Epithelial cell of esophagus (primary cell): Measurements from ENCODE around the gene CPSF4L.

ENCODE experiments used
- DNase-seq: peaks from one replicate; pipeline ENCODE4 v3.0.0; 2010; ENCODE audit warnings: low read depth
- H3K4me3 ChIP-seq: 2 replicates; pipeline ENCODE4 v1.5.1; 2011; ENCODE audit warnings: mild to moderate bottlenecking, low read length, control low read depth
- TF ChIP-seq, protein P1 (sequence below): IDR thresholded peaks from 2 replicates; pipeline ENCODE4 v1.5.1; 2011; ENCODE audit warnings: low read depth, mild to moderate bottlenecking, low read length, control low read depth, inconsistent platforms; ENCODE audit not compliant: insufficient read depth; ENCODE audit errors: missing control alignments

CPSF4L gene

DNA sequence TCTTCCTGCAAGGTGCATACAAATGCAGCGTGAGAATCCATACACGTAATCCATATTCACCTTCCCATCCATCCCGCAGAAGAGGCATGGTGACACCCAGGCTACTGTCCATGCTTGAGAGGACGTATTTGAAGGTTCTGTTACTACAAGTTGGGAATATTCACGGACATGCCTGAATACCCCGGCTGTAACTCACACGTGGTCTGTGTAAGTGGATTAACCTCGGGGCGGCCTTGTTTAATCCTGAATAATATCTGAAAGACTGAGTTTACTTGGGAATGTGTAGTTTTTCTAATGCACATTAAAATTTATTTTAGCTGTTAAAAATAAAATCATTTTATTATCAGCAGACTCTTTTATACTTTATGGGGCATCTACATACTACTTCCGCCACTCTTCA lies 13.1 kb downstream of the CPSF4L start:
- TF ChIP-seq, protein P1, sequence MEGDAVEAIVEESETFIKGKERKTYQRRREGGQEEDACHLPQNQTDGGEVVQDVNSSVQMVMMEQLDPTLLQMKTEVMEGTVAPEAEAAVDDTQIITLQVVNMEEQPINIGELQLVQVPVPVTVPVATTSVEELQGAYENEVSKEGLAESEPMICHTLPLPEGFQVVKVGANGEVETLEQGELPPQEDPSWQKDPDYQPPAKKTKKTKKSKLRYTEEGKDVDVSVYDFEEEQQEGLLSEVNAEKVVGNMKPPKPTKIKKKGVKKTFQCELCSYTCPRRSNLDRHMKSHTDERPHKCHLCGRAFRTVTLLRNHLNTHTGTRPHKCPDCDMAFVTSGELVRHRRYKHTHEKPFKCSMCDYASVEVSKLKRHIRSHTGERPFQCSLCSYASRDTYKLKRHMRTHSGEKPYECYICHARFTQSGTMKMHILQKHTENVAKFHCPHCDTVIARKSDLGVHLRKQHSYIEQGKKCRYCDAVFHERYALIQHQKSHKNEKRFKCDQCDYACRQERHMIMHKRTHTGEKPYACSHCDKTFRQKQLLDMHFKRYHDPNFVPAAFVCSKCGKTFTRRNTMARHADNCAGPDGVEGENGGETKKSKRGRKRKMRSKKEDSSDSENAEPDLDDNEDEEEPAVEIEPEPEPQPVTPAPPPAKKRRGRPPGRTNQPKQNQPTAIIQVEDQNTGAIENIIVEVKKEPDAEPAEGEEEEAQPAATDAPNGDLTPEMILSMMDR: no peak
- DNase-seq: no peak
- H3K4me3 ChIP-seq: no peak overlapping the region

GRCh38 chr17:73247726-73248125 lies 14.0 kb downstream of the CPSF4L start:
- H3K4me3 ChIP-seq: no peak overlapping the region
- TF ChIP-seq, protein P1: peak; percentile 31
- DNase-seq: peak; percentile 26

- TF ChIP-seq, protein P1: no peak
- DNase-seq: no peak
- no peak overlapping the region for H3K4me3 ChIP-seq
Observed at GRCh38 chr17:73240561-73240960, 21.1 kb downstream of the CPSF4L start.

DNA sequence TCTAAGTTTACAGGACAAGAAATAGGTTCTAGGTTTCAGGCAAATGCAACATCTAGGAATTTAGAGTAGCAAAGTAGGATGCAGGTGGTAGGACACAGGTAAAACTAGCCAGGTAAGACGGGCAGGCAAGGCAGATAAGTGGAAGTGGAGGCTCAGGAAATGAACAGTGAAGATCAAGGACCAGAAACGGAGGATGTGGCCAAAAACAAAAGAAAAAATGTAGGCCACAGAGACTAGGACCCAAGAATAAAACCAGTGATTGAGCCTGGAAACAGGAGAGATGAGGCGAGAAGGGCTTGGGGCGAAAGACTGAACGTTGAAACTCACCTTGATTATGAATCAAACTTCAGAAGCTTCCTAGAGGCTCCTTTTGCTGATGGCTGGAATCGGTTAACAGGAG lies 24.0 kb downstream of the CPSF4L start:
- TF ChIP-seq, protein P1: no peak
- H3K4me3 ChIP-seq: no peak overlapping the region
- no peak for DNase-seq

DNA sequence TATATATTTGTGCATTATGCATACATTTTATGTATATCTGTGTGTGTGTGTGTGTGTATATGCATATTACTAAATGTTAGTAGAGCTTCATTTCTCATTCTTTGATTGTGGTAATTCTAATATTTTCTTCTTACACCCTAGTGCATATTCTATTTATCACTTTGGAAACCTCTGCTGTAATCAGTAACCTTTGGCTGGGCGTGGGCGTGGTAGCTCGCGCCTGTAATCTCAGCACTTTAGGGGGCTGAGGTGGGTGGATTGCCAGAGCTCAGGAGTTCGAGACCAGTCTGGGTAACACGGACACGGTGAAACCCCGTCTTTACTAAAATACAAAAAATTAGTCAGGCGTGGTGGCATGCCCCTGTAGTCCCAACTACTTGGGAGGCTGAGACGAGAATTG lies 26.9 kb downstream of the CPSF4L start:
- TF ChIP-seq, protein P1: no peak
- no peak overlapping the region for H3K4me3 ChIP-seq
- DNase-seq: no peak

DNA sequence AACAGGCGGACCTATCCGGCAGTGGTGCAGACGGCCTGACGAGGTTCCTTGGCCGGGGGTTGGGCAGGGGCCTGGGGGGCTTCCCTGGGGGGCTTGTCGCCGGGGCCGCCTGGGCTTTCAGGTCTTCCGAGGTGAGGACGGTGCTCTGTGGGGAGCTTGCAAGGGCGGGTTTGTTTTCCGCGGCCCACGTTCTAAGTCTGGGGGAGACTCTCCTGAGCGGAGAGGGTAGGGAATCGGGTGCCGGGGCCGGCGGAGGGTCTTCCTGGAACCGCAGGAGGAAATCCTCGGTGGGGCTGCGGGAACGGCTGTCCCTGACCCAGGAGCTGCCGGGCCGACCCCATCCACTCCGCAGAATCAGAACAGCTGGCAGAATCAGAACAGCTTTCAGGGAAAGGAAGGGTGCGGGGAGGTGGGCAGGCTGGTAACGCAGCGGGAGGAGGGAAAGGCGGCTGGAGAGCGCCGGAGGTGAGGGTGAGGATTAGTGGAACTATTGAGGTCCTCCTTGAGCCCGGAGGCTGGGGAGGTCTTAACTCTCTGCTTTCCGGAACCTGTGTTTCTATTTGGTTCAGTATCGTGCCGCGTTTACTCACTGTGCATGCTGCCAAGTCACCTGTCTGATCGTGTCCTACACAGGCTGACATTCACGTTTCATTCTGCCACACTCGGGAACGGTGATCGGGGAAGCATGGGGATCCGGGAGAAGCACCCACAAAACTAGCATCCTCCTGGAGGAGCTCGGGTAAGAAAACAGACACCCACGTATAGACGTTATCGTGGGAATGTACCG lies 28.9 kb downstream of the CPSF4L start:
- peak; percentile 64 for DNase-seq
- TF ChIP-seq, protein P1: no peak
- peak overlapping the region; percentile 90 for H3K4me3 ChIP-seq
